ENCODE data around the gene CHSY1. TPM values are rescaled to one million over a fixed set of nuclear protein-coding genes. Genes with fewer than 3 reads are reported as not detected.

CHSY1 gene
- total RNA-seq, 1 donor from 2014 or later, result 28.0 TPM

GRCh38 chr15:101200181-101200580, 51.7 kb downstream of the CHSY1 start:
- peaks cover 67% of the 10 kb centered on the region for H3K4me1 ChIP-seq
- peak overlapping the region; percentile 78 for H3K27ac ChIP-seq
- no peaks in the 10 kb centered on the region for H3K27me3 ChIP-seq
- no peak overlapping the region for H3K4me3 ChIP-seq
- intact Hi-C loops (cut with DNase I), result no loop called here
- H3K9me3 ChIP-seq, result no peaks in the 10 kb centered on the region
- no peak for TF ChIP-seq POLR2A (IDR thresholded peaks at IDR 0.05)
- TF ChIP-seq CTCF (IDR thresholded peaks at IDR 0.05), result no peak
- no peak for TF ChIP-seq POLR2AphosphoS5 (IDR thresholded peaks at IDR 0.05; ENCODE audit: insufficient read depth in 1 of 2, low read depth in 1 of 2)
- no peak for DNase-seq (ENCODE audit: extremely low spot score in 2 of 2)
- no peaks in the 10 kb centered on the region for H3K36me3 ChIP-seq

DNA sequence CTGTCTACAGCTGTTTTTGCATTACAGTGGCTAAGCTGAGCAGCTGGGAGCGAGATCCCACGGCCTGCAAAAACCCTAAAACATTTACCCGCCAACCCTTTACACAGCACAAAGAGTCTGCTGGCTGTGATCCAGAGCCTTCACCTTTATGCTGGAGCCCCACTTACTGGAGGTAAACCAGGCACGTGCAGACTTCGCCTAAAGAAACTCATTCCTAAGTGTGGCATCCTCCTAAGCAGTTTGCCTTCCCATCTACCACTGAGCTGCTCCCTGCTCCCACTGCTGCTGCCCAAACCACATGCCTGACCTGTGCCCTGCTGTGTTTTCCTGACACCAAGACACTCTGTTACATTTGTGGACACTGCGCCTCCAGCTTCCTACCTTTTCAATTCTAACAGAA, 53.0 kb downstream of the CHSY1 start:
- H3K27ac ChIP-seq, result peak overlapping the region; percentile 78
- intact Hi-C loops (cut with DNase I), result loop anchor here (10.0 kb wide), 1 partner anchor 46 kb away; no protein-coding TSS in a partner anchor
- no peaks in the 10 kb centered on the region for H3K36me3 ChIP-seq
- TF ChIP-seq CTCF (IDR thresholded peaks at IDR 0.05) (no peak), POLR2A (IDR thresholded peaks at IDR 0.05) (no peak), POLR2AphosphoS5 (IDR thresholded peaks at IDR 0.05; ENCODE audit: insufficient read depth in 1 of 2, low read depth in 1 of 2) (no peak)
- H3K4me3 ChIP-seq, result no peak overlapping the region
- no peak for DNase-seq (ENCODE audit: extremely low spot score in 2 of 2)
- no peaks in the 10 kb centered on the region for H3K9me3 ChIP-seq
- no peaks in the 10 kb centered on the region for H3K27me3 ChIP-seq
- H3K4me1 ChIP-seq, result peaks cover 79% of the 10 kb centered on the region

GRCh38 chr15:101198031-101198575, 53.7 kb downstream of the CHSY1 start:
- H3K36me3 ChIP-seq, result no peaks in the 10 kb centered on the region
- H3K4me3 ChIP-seq, result no peak overlapping the region
- H3K27ac ChIP-seq, result peak overlapping the region; percentile 78
- peaks cover 80% of the 10 kb centered on the region for H3K4me1 ChIP-seq
- TF ChIP-seq POLR2AphosphoS5 (IDR thresholded peaks at IDR 0.05; ENCODE audit: insufficient read depth in 1 of 2, low read depth in 1 of 2) (no peak), POLR2A (IDR thresholded peaks at IDR 0.05) (no peak), CTCF (IDR thresholded peaks at IDR 0.05) (no peak)
- intact Hi-C loops (cut with DNase I), result loop anchor here (10.0 kb wide), 1 partner anchor 47 kb away; no protein-coding TSS in a partner anchor
- no peaks in the 10 kb centered on the region for H3K9me3 ChIP-seq
- H3K27me3 ChIP-seq, result no peaks in the 10 kb centered on the region
- DNase-seq (ENCODE audit: extremely low spot score in 2 of 2), result no peak

GRCh38 chr15:101194546-101195125, 57.2 kb downstream of the CHSY1 start:
- peaks cover 80% of the 10 kb centered on the region for H3K4me1 ChIP-seq
- no peak overlapping the region for H3K4me3 ChIP-seq
- no peak for DNase-seq (ENCODE audit: extremely low spot score in 2 of 2)
- TF ChIP-seq POLR2A (IDR thresholded peaks at IDR 0.05) (no peak), POLR2AphosphoS5 (IDR thresholded peaks at IDR 0.05; ENCODE audit: insufficient read depth in 1 of 2, low read depth in 1 of 2) (no peak), CTCF (IDR thresholded peaks at IDR 0.05) (no peak)
- H3K27me3 ChIP-seq, result no peaks in the 10 kb centered on the region
- intact Hi-C loops (cut with DNase I), result loop anchor here (10.0 kb wide), 1 partner anchor 50 kb away; no protein-coding TSS in a partner anchor
- no peaks in the 10 kb centered on the region for H3K9me3 ChIP-seq
- H3K36me3 ChIP-seq, result no peaks in the 10 kb centered on the region
- H3K27ac ChIP-seq, result peak overlapping the region; percentile 77
